K562 (cell line): Measurements from ENCODE around the gene STX18. TPM values are rescaled to one million over a fixed set of nuclear protein-coding genes. Genes with fewer than 3 reads are reported as not detected.

ENCODE experiments used
- ELF1 ChIP-seq: fragments of 200-800 bp; sonication (Bioruptor generic); IDR thresholded peaks from 2 replicates; pipeline ENCODE4 v1.6.1; 2016; ENCODE audit warnings: missing genetic modification characterization, missing compliant biosample characterization
- EP300 ChIP-seq: IDR thresholded peaks from 2 replicates; pipeline ENCODE4 v1.6.1; 2012; ENCODE audit warnings: low read length, improper control_type of control experiment
- GATA2 ChIP-seq: sonication (generic); formaldehyde crosslinking; IDR thresholded peaks from 2 replicates; pipeline ENCODE4 v1.4.0; 2020; ENCODE audit warnings: mild to moderate bottlenecking, missing genetic modification reagents
- HMG20B ChIP-seq: fragments of 250-450 bp; sonication (Bioruptor Pico); IDR thresholded peaks from 2 replicates; pipeline ENCODE4 v1.5.0; 2021; ENCODE audit warnings: mild to moderate bottlenecking
- HSF4 ChIP-seq: fragments of 250-450 bp; sonication (Bioruptor Pico); IDR thresholded peaks from 2 replicates; pipeline ENCODE4 v2.1.2; 2022; ENCODE audit warnings: mild to moderate bottlenecking, moderate library complexity, borderline replicate concordance
- MECOM ChIP-seq: fragments of 250-450 bp; sonication (Bioruptor Pico); IDR thresholded peaks from 2 replicates; pipeline ENCODE4 v1.8.0; 2022; ENCODE audit warnings: inconsistent platforms
- MEF2A ChIP-seq: IDR thresholded peaks from 2 replicates; pipeline ENCODE4 v1.6.1; 2011; ENCODE audit warnings: low read depth, mild to moderate bottlenecking, low read length, moderate library complexity; ENCODE audit not compliant: control insufficient read depth
- MXI1 ChIP-seq: IDR thresholded peaks from 2 replicates; pipeline ENCODE4 v1.6.1; 2011; ENCODE audit warnings: low read depth, mild to moderate bottlenecking, improper control_type of control experiment, low read length
- NRF1 ChIP-seq, 2 experiments: fragments of 450-650 bp; IDR thresholded peaks in 1 of 2; conservative IDR thresholded peaks in 1 of 2; 2 replicates each; pipeline ENCODE4 v1.6.1; 2014; ENCODE audit warnings: mild to moderate bottlenecking in 2 of 2
- POLR3A ChIP-seq: IDR thresholded peaks from 2 replicates; pipeline ENCODE4 v1.6.1; 2011; ENCODE audit warnings: borderline replicate concordance, mild to moderate bottlenecking, moderate library complexity; ENCODE audit not compliant: insufficient read length, insufficient read depth; ENCODE audit errors: extremely low read depth
- SLC30A9 ChIP-seq: fragments of 250-450 bp; sonication (Bioruptor Pico); IDR thresholded peaks from 2 replicates; pipeline ENCODE4 v1.8.0; 2022; ENCODE audit warnings: mild to moderate bottlenecking, moderate library complexity
- TBP ChIP-seq: optimal IDR thresholded peaks from 2 replicates; pipeline ENCODE3; 2011; ENCODE audit warnings: low read depth, low read length, improper control_type of control experiment
- TFAM ChIP-seq: fragments of 250-450 bp; sonication (Bioruptor Pico); conservative IDR thresholded peaks from 2 replicates; pipeline ENCODE4 v1.5.0; 2021; ENCODE audit warnings: mild to moderate bottlenecking, moderate library complexity
- ZBED1 ChIP-seq: IDR thresholded peaks from 2 replicates; pipeline ENCODE4 v1.6.1; 2014
- ZBTB33 ChIP-seq: sonication (generic); formaldehyde crosslinking; IDR thresholded peaks from 2 replicates; pipeline ENCODE4 v1.8.1; 2023; ENCODE audit warnings: mild to moderate bottlenecking, missing genetic modification reagents
- ZNF347 ChIP-seq: fragments of 450-650 bp; formaldehyde crosslinking; IDR thresholded peaks from 2 replicates; pipeline ENCODE4 v1.4.0; 2020; ENCODE audit warnings: low read depth, mild to moderate bottlenecking, moderate library complexity
- ZNF408 ChIP-seq: fragments of 250-450 bp; sonication (Bioruptor Pico); IDR thresholded peaks from 2 replicates; pipeline ENCODE4 v1.4.0; 2020; ENCODE audit warnings: low read depth, mild to moderate bottlenecking, moderate library complexity
- polyA plus RNA-seq, 8 experiments: library from polyadenylated mRNA; depleted of rRNA in 4 of 8; stranded (reverse) in 5 of 8; unstranded in 3 of 8; fragments of >200 nt; fragmentation: Nextera tagmentation in 2 of 8; fragmentation: Illumina TruSeq in 1 of 8; extraction: Ambion mirVana in 2 of 8; extraction: Trizol in 1 of 8; gene quantifications; 2 replicates each; pipeline versions ENCODE4 v1.2.1 to v1.2.3, GENCODE V29; 2011 to 2014; ENCODE audit warnings: inconsistent platforms in 1 of 8, missing spikeins in 1 of 8
- total RNA-seq, 7 experiments: library from RNA; depleted of rRNA in 6 of 7; stranded (reverse); fragments of >200 nt in 6 of 7; fragmentation: Illumina TruSeq in 2 of 7; extraction: Trizol in 2 of 7; gene quantifications; 2 replicates each; pipeline versions ENCODE4 v1.2.1 to v1.2.3, GENCODE V29; 2011 to 2021; ENCODE audit warnings: low replicate concordance in 1 of 7
- TF ChIP-seq, protein P1 (sequence below), 2 experiments: fragments of 450-650 bp; IDR thresholded peaks; 2 replicates each; pipeline ENCODE4 v1.6.1; 2016; ENCODE audit warnings: mild to moderate bottlenecking in 2 of 2, borderline replicate concordance in 1 of 2, low read depth in 1 of 2, moderate library complexity in 1 of 2

The STX18 gene
- total and polyA plus RNA-seq, 9 of the 15 experiments (the other 6 are each of a cell fraction or from before 2014, with no cell fraction given) = 6.2 to 41.7 (median 22.7) TPM

- TF ChIP-seq NRF1 (conservative IDR thresholded peaks at IDR 0.05 in 1 of 2, IDR thresholded peaks at IDR 0.05 in 1 of 2) = no peak
- TF ChIP-seq MEF2A = no peak
- TF ChIP-seq EP300 = peak; percentile 78
- no peak for TF ChIP-seq HMG20B (CRISPR knock-in tag)
- TF ChIP-seq MXI1 = no peak
- TF ChIP-seq MECOM = peak; percentile 75
- no peak for TF ChIP-seq ZBTB33 (CRISPR knock-in tag)
- TF ChIP-seq ELF1 (tag) = no peak
- TF ChIP-seq ZNF347 (CRISPR knock-in tag) = no peak
- TF ChIP-seq SLC30A9 = no peak
- TF ChIP-seq, protein P1, sequence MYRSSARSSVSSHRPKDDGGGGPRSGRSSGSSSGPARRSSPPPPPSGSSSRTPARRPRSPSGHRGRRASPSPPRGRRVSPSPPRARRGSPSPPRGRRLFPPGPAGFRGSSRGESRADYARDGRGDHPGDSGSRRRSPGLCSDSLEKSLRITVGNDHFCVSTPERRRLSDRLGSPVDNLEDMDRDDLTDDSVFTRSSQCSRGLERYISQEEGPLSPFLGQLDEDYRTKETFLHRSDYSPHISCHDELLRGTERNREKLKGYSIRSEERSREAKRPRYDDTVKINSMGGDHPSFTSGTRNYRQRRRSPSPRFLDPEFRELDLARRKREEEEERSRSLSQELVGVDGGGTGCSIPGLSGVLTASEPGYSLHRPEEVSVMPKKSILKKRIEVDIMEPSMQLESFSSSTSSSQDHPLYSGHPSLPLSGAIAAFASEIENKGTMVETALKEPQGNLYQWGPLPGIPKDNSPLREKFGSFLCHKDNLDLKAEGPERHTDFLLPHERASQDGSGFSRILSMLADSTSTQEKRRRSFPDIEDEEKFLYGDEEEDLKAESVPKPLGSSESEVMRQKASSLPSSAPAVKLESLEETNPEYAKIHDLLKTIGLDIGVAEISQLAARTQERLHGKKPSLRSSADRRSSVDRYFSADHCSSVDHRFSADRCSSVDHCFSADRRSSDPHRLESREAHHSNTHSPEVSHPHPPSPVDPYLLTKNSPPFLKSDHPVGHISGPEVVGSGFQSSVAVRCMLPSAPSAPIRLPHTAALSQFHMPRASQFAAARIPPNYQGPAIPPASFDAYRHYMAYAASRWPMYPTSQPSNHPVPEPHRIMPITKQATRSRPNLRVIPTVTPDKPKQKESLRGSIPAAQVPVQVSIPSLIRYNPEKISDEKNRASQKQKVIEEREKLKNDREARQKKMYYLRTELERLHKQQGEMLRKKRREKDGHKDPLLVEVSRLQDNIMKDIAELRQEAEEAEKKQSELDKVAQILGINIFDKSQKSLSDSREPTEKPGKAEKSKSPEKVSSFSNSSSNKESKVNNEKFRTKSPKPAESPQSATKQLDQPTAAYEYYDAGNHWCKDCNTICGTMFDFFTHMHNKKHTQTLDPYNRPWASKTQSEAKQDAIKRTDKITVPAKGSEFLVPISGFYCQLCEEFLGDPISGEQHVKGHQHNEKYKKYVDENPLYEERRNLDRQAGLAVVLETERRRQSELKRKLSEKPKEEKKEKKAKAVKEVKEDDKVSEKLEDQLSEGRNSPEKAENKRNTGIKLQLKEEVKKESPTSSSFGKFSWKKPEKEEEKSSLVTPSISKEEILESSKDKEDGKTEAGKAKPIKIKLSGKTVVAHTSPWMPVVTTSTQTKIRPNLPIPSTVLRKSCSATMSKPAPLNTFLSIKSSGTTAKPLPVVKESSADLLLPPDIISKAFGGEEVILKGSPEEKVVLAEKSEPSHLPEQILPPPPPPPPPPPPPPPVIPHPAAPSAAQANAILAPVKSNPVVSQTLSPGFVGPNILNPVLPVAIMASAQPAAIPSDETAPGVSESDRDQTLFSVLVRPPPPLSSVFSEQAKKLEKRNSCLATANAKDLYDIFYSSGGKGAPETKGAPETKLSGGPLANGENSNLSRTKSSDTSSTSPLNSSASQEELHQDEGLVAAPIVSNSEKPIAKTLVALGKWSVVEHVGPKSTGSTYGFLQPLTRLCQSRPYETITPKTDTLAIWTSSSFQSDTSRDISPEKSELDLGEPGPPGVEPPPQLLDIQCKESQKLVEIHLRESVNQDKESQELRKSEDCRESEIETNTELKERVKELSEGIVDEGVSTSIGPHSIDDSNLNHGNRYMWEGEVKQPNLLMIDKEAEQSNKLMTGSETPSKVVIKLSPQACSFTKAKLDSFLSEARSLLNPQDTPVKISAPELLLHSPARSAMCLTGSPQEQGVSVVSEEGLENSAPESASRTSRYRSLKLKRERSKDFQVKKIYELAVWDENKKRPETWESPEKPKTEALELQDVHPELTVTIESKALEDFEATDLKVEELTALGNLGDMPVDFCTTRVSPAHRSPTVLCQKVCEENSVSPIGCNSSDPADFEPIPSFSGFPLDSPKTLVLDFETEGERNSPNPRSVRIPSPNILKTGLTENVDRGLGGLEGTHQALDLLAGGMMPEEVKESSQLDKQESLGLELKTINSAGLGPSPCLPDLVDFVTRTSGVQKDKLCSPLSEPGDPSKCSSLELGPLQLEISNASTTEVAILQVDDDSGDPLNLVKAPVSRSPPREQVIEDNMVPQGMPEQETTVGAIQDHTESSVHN (IDR thresholded peaks at IDR 0.05; ENCODE audit: borderline replicate concordance in 1 of 2, low read depth in 1 of 2) = no peak
- TF ChIP-seq POLR3A = no peak
- no peak for TF ChIP-seq ZNF408 (CRISPR knock-in tag)
- TF ChIP-seq HSF4 (CRISPR knock-in tag) = no peak
- TF ChIP-seq ZBED1 = no peak
- no peak; the same call in 1 of the 2 replicates for TF ChIP-seq GATA2 (CRISPR knock-in tag)
- TF ChIP-seq TFAM = no peak
- TF ChIP-seq TBP = no peak
Measured at GRCh38 chr4:4532371-4533154, 9.3 kb downstream of the STX18 start (continued).
